HepG2 (cell line): Measurements from ENCODE around the gene WDR76. TPM values are rescaled to one million over a fixed set of nuclear protein-coding genes. Genes with fewer than 3 reads are reported as not detected.
"Not testable (repeated sequence)": the region's sequence is repeated elsewhere in the genome, so short reads cannot be mapped to it uniquely, and the experiment has no call there.

Experiments used
- ATAC-seq: fragments of 200-7000 bp; cut with Tn5 transposase; 3 replicates; pipeline ENCODE4 v1.9.1; 2020; ENCODE audit warnings: mild to moderate bottlenecking, moderate library complexity
- BruUV-seq: library from RNA; stranded (reverse); fragments of 400-500 nt; replicated peaks from 2 replicates; lab custom pipeline; 2021; lab: Mats Ljungman, UMichigan
- CTCF ChIA-PET: fragments of 300-600 bp; formaldehyde crosslinking; extraction: SDS; loops from one replicate; lab custom pipeline; 2021; ENCODE audit warnings: low total read pairs, inconsistent platforms, low intra/inter-chr PET ratio; lab: Yijun Ruan, JAX
- POLR2A ChIA-PET: fragments of 350-600 bp; sonication (Branson Sonifier 250); formaldehyde crosslinking; loops from one replicate; lab custom pipeline; 2020; ENCODE audit warnings: antibody characterized with exemption, inconsistent platforms; lab: Yijun Ruan, JAX
- DNase-seq: peaks from one replicate; pipeline ENCODE4 v3.0.0-alpha.2; 2015; ENCODE audit warnings: low spot score
- FAIRE-seq: peaks from 3 replicates; lab custom pipeline; 2011; peaks lifted over from hg19 to GRCh38; lab: Jason Lieb, UNC
- H2AFZ ChIP-seq: one replicate; pipeline ENCODE4 v1.6.1; 2011; ENCODE audit warnings: low read length, inconsistent platforms
- H3K27ac ChIP-seq: fragments of 300-600 bp; 3 replicates; pipeline ENCODE4 v1.8.0; 2011; ENCODE audit warnings: mixed run types, mild to moderate bottlenecking, mixed read lengths, low read length, inconsistent platforms; ENCODE audit not compliant: insufficient read depth; ENCODE audit errors: extremely low read length
- H3K27me3 ChIP-seq, 2 experiments: fragments of 200-600 bp in 1 of 2; 2 replicates in 1 of 2; 3 replicates in 1 of 2; pipeline versions ENCODE4 v1.6.0 to v1.8.0; 2011; ENCODE audit warnings: low read length in 2 of 2, mild to moderate bottlenecking in 2 of 2, moderate library complexity in 2 of 2, inconsistent platforms in 1 of 2; ENCODE audit not compliant: insufficient read depth in 2 of 2, control insufficient read depth in 1 of 2
- H3K36me3 ChIP-seq, 2 experiments: fragments of 200-600 bp in 1 of 2; replicated peaks in 1 of 2; 2 replicates in 1 of 2; 3 replicates in 1 of 2; pipeline versions ENCODE4 v1.5.1 to v1.8.0; 2011; ENCODE audit warnings: low read length in 2 of 2, inconsistent platforms in 1 of 2; ENCODE audit not compliant: insufficient read depth in 2 of 2, control insufficient read depth in 1 of 2
- H3K4me1 ChIP-seq: 2 replicates; pipeline ENCODE4 v1.5.1; 2012; ENCODE audit warnings: low read length, inconsistent platforms; ENCODE audit not compliant: insufficient read depth
- H3K4me2 ChIP-seq: 2 replicates; pipeline ENCODE4 v1.6.0; 2011; ENCODE audit warnings: low read depth, low read length, inconsistent platforms
- H3K4me3 ChIP-seq, 3 experiments: fragments of 200-600 bp in 1 of 3; sonication (generic), shearing (Covaris generic) in 1 of 3; replicated peaks in 1 of 3; 2 replicates each; pipeline ENCODE4 v1.5.1; 2011 to 2016; ENCODE audit warnings: low read length in 3 of 3, inconsistent platforms in 2 of 3, low read depth in 2 of 3, mild to moderate bottlenecking in 2 of 3, control low read depth in 1 of 3, mixed read lengths in 1 of 3; ENCODE audit not compliant: insufficient read depth in 1 of 3
- H3K79me2 ChIP-seq: one replicate; pipeline ENCODE4 v1.6.1; 2011; ENCODE audit warnings: low read length, inconsistent platforms; ENCODE audit not compliant: insufficient read depth
- H3K9ac ChIP-seq: 2 replicates; pipeline ENCODE4 v1.6.0; 2011; ENCODE audit warnings: mild to moderate bottlenecking, low read depth, low read length, inconsistent platforms; ENCODE audit not compliant: insufficient read depth
- H3K9me3 ChIP-seq: 2 replicates; pipeline ENCODE4 v1.5.1; 2012; ENCODE audit warnings: mild to moderate bottlenecking, low read length
- H4K20me1 ChIP-seq: 2 replicates; pipeline ENCODE4 v1.6.0; 2011; ENCODE audit warnings: inconsistent platforms, mild to moderate bottlenecking, low read length, moderate library complexity; ENCODE audit not compliant: insufficient read depth
- FOXK2 ChIP-seq: fragments of 450-650 bp; IDR thresholded peaks from 2 replicates; pipeline ENCODE4 v1.6.1; 2016
- ZNF83 ChIP-seq: sonication (generic); formaldehyde crosslinking; IDR thresholded peaks from 2 replicates; pipeline ENCODE4 v1.4.0; 2020; ENCODE audit warnings: missing genetic modification reagents, mild to moderate bottlenecking, borderline replicate concordance
- WGBS: methylation state at CpG from one replicate; pipeline ENCODE4 v1.1.6; 2017; ENCODE audit warnings: low lambda C conversion rate; 5-methylcytosine and 5-hydroxymethylcytosine counted together
- in situ Hi-C: cut with HindIII; loops from 2 replicates; pipeline ENCODE4 v1.10.0; 2017; ENCODE audit warnings: low pct_unique_long_range_greater_than_20kb; ENCODE audit not compliant: extremely low pct_ligation_motif_present
- intact Hi-C: fragments of 100-400 bp; cut with micrococcal nuclease; formaldehyde crosslinking; loops from one replicate; pipeline ENCODE4 v1.10.0; 2022; ENCODE audit not compliant: unreplicated experiment
- polyA plus RNA-seq, 8 experiments: library from polyadenylated mRNA; depleted of rRNA in 3 of 8; stranded (reverse) in 7 of 8; unstranded in 1 of 8; fragments of >200 nt; fragmentation: Illumina TruSeq in 4 of 8; extraction: Trizol in 4 of 8; gene quantifications; 2 replicates each; pipeline versions ENCODE4 v1.2.1 to v1.2.3, GENCODE V29; 2011 to 2016; ENCODE audit warnings: low read depth in 4 of 8, missing spikeins in 1 of 8, mixed read lengths in 1 of 8; ENCODE audit not compliant: insufficient read depth in 1 of 8
- total RNA-seq, 5 experiments: library from RNA; depleted of rRNA; stranded (reverse); fragments of >200 nt; fragmentation: Illumina TruSeq; extraction: Trizol; gene quantifications; 2 replicates each; pipeline ENCODE4 v1.2.3, GENCODE V29; 2016; ENCODE audit warnings: low read depth in 1 of 5
- TF ChIP-seq, protein P1 (sequence below): sonication (generic); formaldehyde crosslinking; IDR thresholded peaks from 2 replicates; pipeline ENCODE4 v1.5.0; 2020; ENCODE audit warnings: mild to moderate bottlenecking, missing genetic modification reagents, moderate library complexity
- TF ChIP-seq, protein P2 (sequence below): sonication (generic); formaldehyde crosslinking; IDR thresholded peaks from 2 replicates; pipeline ENCODE4 v1.4.0; 2020; ENCODE audit warnings: missing genetic modification reagents
- TF ChIP-seq, protein P3 (sequence below): sonication (generic); formaldehyde crosslinking; IDR thresholded peaks from 2 replicates; pipeline ENCODE4 v1.8.1; 2022; ENCODE audit warnings: low read depth, mild to moderate bottlenecking, missing genetic modification reagents

Gene WDR76
- total and polyA plus RNA-seq, 2 of the 13 experiments (the other 11 are each of a cell fraction or from before 2014, with no cell fraction given): 1.1 to 9.7 TPM

DNA sequence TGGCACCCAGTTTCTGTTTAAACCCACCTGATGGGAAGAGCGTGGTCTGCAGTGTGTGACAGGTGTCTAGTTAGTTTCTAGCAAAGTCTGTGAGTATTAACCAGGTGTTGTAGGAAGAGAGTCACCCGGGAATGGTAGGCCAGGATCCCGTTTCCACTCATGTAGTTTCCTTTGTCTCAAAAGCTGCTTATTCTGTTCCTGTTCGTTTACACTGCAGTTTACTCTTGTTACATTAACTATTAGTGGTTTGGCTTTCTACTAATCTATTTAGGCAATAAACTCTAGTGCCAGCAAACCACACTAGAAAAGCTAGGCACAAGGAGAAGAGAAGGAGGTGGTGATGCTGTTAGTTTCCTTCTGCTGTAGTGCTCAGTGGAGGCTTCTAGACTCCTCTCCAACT lies 32.7 kb downstream of the WDR76 start (continued):
- no peak for TF ChIP-seq FOXK2
- TF ChIP-seq, protein P1, sequence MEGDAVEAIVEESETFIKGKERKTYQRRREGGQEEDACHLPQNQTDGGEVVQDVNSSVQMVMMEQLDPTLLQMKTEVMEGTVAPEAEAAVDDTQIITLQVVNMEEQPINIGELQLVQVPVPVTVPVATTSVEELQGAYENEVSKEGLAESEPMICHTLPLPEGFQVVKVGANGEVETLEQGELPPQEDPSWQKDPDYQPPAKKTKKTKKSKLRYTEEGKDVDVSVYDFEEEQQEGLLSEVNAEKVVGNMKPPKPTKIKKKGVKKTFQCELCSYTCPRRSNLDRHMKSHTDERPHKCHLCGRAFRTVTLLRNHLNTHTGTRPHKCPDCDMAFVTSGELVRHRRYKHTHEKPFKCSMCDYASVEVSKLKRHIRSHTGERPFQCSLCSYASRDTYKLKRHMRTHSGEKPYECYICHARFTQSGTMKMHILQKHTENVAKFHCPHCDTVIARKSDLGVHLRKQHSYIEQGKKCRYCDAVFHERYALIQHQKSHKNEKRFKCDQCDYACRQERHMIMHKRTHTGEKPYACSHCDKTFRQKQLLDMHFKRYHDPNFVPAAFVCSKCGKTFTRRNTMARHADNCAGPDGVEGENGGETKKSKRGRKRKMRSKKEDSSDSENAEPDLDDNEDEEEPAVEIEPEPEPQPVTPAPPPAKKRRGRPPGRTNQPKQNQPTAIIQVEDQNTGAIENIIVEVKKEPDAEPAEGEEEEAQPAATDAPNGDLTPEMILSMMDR (CRISPR knock-in tag): no peak
- TF ChIP-seq, protein P2, sequence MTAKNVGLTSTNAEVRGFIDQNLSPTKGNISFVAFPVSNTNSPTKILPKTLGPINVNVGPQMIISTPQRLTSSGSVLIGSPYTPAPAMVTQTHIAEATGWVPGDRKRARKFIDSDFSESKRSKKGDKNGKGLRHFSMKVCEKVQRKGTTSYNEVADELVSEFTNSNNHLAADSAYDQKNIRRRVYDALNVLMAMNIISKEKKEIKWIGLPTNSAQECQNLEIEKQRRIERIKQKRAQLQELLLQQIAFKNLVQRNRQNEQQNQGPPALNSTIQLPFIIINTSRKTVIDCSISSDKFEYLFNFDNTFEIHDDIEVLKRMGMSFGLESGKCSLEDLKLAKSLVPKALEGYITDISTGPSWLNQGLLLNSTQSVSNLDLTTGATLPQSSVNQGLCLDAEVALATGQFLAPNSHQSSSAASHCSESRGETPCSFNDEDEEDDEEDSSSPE (CRISPR knock-in tag): no peak
- TF ChIP-seq, protein P3, sequence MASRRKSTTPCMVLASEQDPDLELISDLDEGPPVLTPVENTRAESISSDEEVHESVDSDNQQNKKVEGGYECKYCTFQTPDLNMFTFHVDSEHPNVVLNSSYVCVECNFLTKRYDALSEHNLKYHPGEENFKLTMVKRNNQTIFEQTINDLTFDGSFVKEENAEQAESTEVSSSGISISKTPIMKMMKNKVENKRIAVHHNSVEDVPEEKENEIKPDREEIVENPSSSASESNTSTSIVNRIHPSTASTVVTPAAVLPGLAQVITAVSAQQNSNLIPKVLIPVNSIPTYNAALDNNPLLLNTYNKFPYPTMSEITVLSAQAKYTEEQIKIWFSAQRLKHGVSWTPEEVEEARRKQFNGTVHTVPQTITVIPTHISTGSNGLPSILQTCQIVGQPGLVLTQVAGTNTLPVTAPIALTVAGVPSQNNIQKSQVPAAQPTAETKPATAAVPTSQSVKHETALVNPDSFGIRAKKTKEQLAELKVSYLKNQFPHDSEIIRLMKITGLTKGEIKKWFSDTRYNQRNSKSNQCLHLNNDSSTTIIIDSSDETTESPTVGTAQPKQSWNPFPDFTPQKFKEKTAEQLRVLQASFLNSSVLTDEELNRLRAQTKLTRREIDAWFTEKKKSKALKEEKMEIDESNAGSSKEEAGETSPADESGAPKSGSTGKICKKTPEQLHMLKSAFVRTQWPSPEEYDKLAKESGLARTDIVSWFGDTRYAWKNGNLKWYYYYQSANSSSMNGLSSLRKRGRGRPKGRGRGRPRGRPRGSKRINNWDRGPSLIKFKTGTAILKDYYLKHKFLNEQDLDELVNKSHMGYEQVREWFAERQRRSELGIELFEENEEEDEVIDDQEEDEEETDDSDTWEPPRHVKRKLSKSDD (CRISPR knock-in tag): no peak
- no peak for TF ChIP-seq ZNF83 (CRISPR knock-in tag)

DNA sequence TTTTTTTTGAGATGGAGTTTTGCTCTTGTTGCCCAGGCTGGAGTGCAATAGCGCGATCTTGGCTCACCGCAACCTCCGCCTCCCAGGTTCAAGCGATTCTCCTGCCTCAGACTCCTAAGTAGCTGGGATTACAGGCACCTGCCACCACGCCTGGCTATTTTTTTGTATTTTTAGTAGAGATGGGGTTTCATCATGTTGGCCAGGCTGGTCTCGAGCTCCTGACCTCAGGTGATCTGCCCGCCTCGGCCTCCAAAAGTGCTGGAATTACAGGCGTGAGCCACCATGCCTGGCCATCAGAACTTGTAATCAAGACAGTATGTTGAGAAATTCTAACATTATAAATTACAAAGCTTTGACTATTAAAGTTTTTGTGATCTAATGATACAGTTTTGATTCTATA lies 39.8 kb downstream of the WDR76 start:
- H3K79me2 ChIP-seq, DNase-seq, H3K4me1 ChIP-seq, intact Hi-C loops, H3K27ac ChIP-seq, H3K27me3 ChIP-seq, H3K4me2 ChIP-seq, BruUV-seq, ATAC-seq, H2AFZ ChIP-seq, H3K9me3 ChIP-seq, H3K36me3 ChIP-seq, FAIRE-seq, H3K4me3 ChIP-seq, POLR2A ChIA-PET, H3K9ac ChIP-seq, CTCF ChIA-PET, H4K20me1 ChIP-seq, in situ Hi-C loops: not testable (repeated sequence)
- WGBS: 83% methylated on average over 10 of the region's 10 CpGs
